NCI-H2196 (cell line): ENCODE data around the gene MOSMO.
"Not testable (repeated sequence)": the region's sequence is repeated elsewhere in the genome, so short reads cannot be mapped to it uniquely, and the experiment has no call there.

Source experiments
- DNase-seq: peaks from one replicate; lab custom pipeline; 2025; ENCODE audit not compliant: unreplicated experiment; lab: John Stamatoyannopoulos, UW

MOSMO gene

GRCh38 chr16:22092143-22092933, 84.4 kb downstream of the MOSMO start, which contains the start of gene VWA3A:
TSS of gene VWA3A (plus strand) at chr16:22092541. CDS start at chr16:22092638, 97 bp downstream.
- DNase-seq, result no peak

GRCh38 chr16:22093331-22093730, 85.4 kb downstream of the MOSMO start:
- DNase-seq, result no peak

DNA sequence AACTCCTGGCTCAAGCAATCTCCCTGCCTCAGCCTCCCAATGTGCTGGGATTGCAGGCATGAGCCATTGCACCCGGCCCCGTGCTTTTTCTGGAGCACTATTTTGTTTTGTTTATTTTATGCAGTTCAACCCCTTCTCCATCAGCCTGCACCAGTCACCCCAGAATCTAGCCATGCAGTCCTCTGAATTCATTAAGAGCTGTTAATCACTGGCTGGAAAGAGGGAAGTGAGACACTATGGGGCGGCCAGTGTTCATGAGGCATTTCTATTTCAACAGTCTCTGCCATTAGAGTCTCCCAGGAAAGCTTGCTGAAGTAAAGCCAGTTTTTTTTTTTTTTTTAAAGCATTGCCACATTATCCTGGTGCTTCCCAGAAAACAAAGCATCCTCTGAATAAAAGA, 86.1 kb downstream of the MOSMO start:
- no peak for DNase-seq

DNA sequence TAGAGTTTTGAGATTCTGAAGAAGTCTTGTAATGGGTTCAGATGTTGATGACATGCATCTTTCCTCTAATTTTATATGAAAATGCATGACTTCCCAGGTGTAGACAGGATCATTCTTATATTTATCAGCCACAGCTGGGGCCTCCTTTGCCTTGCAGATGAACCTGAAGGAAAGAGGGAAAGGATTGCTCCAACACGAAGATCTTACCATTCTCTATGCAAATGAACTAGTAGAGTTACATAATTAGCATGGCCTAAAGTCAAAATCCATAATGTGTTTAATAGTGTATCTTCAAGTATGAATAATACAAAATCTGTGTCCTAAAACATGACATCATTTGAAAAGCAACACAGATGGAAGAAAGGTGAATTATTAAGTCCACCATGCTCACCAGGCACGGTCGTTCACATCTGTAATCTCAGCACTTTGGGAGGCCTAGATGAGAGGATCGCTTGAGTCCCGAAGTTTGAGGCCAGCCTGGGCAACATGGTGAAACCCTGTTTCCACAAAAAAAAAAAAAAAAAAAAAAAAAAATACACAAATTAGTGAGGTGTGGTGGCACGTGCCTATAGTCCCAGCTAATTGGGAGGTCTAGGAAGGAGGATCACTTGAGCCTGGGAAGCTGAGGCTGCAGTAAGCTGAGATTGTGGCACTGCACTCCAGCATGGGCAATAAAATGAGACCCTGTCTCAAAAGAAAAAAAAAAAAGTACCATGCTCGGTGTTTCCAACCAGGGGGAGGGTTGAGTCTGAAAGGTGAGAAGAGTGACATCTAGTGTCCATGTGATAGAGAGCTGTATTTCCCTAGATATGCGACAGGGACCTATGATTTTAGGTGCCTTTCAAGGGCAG, 90.7 kb downstream of the MOSMO start:
- peak; percentile 41 for DNase-seq

DNA sequence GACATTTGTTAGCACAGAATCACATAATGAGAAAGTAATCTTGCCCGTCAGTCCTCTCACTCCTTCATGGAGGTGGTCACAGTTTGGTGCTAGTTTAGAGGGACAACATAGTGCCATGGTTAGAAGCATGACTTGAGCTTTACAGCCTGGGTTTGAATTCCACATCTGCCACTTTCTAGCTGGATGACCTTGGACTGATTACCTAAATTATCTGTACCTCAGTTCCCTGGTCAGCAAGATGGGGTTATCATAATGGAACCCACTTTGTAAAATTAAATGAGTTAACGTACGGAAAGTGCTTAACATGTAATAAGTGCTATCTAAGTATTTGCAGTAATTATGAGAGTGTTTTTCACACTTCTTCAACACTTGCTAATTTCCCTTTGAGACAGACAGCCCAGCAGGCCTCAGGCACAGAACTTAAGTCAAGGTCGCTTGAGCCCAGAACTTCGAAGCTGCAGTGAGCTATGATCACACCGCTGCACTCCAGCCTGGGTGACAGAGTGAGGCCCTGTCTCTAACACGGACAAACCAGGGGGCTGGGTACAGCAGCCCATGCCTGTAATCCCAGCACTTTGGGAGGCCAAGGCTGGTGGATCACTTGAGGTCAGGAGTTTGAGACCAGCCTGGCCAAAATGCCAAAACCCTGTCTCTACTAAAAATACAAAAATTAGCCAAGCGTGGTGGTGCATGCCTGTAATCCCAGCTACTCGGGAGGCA, 91.5 kb downstream of the MOSMO start:
- DNase-seq, result no peak

DNA sequence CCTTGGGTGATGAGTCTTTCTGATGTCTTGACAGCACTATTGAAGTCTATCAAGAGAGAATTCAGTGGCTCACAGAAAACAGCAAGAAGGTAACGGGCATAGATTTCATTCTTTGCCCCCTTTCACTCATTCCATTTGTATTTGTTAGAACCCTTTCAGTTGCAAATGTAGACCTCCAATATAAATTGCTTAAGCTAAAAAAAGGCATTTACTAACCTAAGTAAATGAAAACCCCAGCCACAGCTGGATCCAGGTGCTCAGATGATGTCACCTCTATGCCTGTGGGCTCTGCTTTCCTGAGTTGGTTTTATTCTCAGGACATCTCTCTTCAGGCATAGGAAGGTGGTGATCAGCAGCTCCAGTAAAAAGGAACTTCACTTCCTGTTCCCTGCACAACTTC, 95.5 kb downstream of the MOSMO start:
- DNase-seq, result no peak

GRCh38 chr16:22109258-22109898, 101.5 kb downstream of the MOSMO start:
- no peak for DNase-seq

DNA sequence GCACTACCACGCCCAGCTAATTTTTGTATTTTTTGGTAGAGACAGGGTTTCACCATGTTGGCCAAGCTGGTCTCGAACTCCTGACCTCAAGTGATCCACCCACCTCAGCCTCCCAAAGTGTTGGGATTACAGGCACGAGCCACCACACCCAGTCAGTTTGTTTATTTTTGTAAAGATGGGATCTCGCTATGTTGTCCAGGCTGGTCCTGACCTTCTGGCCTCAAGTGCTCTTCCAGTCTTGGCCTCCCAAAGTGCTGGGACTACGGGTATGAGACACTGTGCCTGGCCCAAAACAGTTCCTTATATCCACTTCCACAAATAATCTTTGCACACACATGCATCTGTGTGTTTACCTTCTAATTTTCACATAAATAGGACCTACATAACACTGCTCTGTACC, 103.7 kb downstream of the MOSMO start:
- not testable (repeated sequence) for DNase-seq

- no peak for DNase-seq
Measured at GRCh38 chr16:22116095-22116700, 108.3 kb downstream of the MOSMO start.

DNA sequence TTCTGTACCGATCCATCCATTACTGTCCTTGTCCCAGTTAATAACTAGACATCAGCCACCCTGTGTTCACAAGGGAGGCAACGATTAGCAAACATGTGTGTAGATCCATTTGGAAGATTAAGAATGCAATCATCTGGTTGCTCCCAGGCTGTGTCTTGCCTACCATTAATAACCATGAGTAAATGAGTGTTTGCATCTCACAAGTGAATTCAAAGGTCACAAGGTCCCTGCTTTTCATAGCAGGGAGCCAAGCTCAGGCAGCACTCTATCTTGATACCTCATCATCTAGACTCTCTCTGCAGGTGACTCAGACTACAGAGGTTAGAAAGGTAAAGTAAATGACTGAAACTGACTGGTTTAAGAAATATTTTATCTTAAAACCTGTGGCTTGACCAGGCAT, 109.7 kb downstream of the MOSMO start:
- no peak for DNase-seq

GRCh38 chr16:22120440-22120839, 112.5 kb downstream of the MOSMO start:
- no peak for DNase-seq

GRCh38 chr16:22122239-22122638, 114.3 kb downstream of the MOSMO start:
- DNase-seq, result no peak

GRCh38 chr16:22123146-22123545, 115.2 kb downstream of the MOSMO start:
- DNase-seq, result no peak

GRCh38 chr16:22123759-22124490, 116.0 kb downstream of the MOSMO start:
- no peak for DNase-seq

GRCh38 chr16:22124583-22125284, 116.8 kb downstream of the MOSMO start:
- no peak for DNase-seq

GRCh38 chr16:22126037-22126558, 118.2 kb downstream of the MOSMO start:
- no peak for DNase-seq

DNA sequence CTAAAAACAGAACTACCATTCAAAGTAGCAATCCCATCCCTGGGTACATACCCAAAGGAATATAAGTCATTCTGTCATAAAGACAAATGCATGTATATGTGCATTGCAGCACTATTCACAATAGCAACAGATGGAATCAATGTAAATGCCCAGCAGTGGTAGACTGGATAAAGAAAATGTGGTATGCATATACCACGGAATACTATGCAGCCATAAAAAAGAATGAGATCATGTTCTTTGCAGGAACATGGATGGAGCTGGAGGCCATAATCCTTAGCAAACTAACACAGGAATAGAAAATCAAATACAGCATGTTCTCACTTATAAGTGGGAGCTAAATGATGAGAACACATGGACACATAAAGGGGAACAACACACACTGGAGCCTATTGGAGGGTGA, 120.6 kb downstream of the MOSMO start:
- DNase-seq, result not testable (repeated sequence)

DNA sequence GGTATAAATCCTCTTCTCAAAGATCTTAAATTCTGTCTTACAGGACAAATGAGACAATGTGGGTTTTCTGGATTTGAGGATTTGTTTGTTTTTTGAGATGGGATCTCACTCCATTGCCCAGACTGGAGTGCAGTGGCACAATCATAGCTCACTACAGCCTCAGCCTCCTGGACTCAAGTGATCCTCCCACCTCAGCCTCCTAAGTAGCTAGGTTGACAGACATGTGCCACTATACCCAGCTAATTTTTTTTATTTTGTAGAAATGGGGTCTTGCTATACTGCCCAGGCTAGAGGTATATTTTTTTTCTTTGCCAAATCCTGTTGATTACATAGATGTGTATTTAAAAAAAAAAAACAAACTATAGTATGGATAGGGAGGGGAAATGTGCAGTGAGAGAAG, 122.6 kb downstream of the MOSMO start:
- no peak for DNase-seq

- no peak for DNase-seq
Measured at GRCh38 chr16:22132801-22133200, 124.9 kb downstream of the MOSMO start.
